Mammary epithelial cell (primary cell): Measurements from ENCODE around the gene ACKR2.

ENCODE experiments used
- CTCF ChIP-seq, 2 donors: IDR thresholded peaks in 1 of 2; conservative IDR thresholded peaks in 1 of 2; 2 replicates each; pipeline ENCODE4 v1.5.1; 2011 to 2012; ENCODE audit warnings: inconsistent platforms in 2 of 2, low read length in 2 of 2, mild to moderate bottlenecking in 2 of 2, control low read depth in 1 of 2, low read depth in 1 of 2; ENCODE audit not compliant: insufficient read depth in 1 of 2; ENCODE audit errors: extremely low read depth in 1 of 2
- EZH2 ChIP-seq: IDR thresholded peaks from 2 replicates; pipeline ENCODE4 v1.6.1; 2012; ENCODE audit warnings: low read length, inconsistent platforms, borderline replicate concordance

GRCh38 chr3:42780892-42781700 is 28.1 kb upstream of the ACKR2 start:
- TF ChIP-seq CTCF (conservative IDR thresholded peaks at IDR 0.05 in 1 of 2, IDR thresholded peaks at IDR 0.05 in 1 of 2; ENCODE audit: extremely low read depth in 1 of 2, insufficient read depth in 1 of 2, low read depth in 1 of 2, low read length in 2 of 2) = peak; percentile 63 to 65
- TF ChIP-seq EZH2 = no peak
